GM23248 (cell line): Measurements from ENCODE around the gene ACAP1. TPM values are rescaled to one million over a fixed set of nuclear protein-coding genes. Genes with fewer than 3 reads are reported as not detected.

Source experiments
- DNase-seq: peaks from one replicate; pipeline ENCODE4 v3.0.0-alpha.2; 2015
- H2AFZ ChIP-seq: fragments of 200-600 bp; sonication (generic); 2 replicates; pipeline ENCODE4 v1.6.1; 2016; ENCODE audit warnings: antibody characterized with exemption
- H3F3A ChIP-seq: fragments of 200-600 bp; sonication (generic); 2 replicates; pipeline ENCODE4 v1.6.1; 2016; ENCODE audit warnings: mild to moderate bottlenecking, antibody characterized with exemption, mixed run types; ENCODE audit not compliant: insufficient read depth
- H3K27ac ChIP-seq: fragments of 200-600 bp; sonication (generic); 2 replicates; pipeline ENCODE4 v1.5.1; 2016; ENCODE audit warnings: mild to moderate bottlenecking
- H3K27me3 ChIP-seq: fragments of 200-600 bp; sonication (generic); replicated peaks from 2 replicates; pipeline ENCODE4 v1.6.1; 2016; ENCODE audit warnings: mild to moderate bottlenecking; ENCODE audit not compliant: insufficient read depth
- H3K36me3 ChIP-seq: fragments of 200-600 bp; sonication (generic); 2 replicates; pipeline ENCODE4 v1.6.1; 2016; ENCODE audit warnings: low read depth, mild to moderate bottlenecking
- H3K4me1 ChIP-seq: fragments of 200-600 bp; sonication (generic); 2 replicates; pipeline ENCODE4 v1.6.1; 2016; ENCODE audit warnings: mild to moderate bottlenecking; ENCODE audit not compliant: insufficient read depth
- H3K4me2 ChIP-seq: fragments of 200-600 bp; sonication (generic); one replicate; pipeline ENCODE4 v1.6.1; 2016; ENCODE audit warnings: mild to moderate bottlenecking; ENCODE audit not compliant: unreplicated experiment
- H3K4me3 ChIP-seq: fragments of 200-600 bp; sonication (generic); 2 replicates; pipeline ENCODE4 v1.5.1; 2016; ENCODE audit warnings: mild to moderate bottlenecking
- H3K79me2 ChIP-seq: fragments of 200-600 bp; sonication (generic); 2 replicates; pipeline ENCODE4 v1.6.1; 2016; ENCODE audit warnings: mild to moderate bottlenecking; ENCODE audit not compliant: insufficient read depth
- H3K9ac ChIP-seq: fragments of 200-600 bp; sonication (generic); 2 replicates; pipeline ENCODE4 v1.6.1; 2016; ENCODE audit warnings: mild to moderate bottlenecking
- H3K9me2 ChIP-seq: fragments of 200-600 bp; sonication (generic); 2 replicates; pipeline ENCODE4 v1.6.1; 2016; ENCODE audit warnings: mixed run types, mild to moderate bottlenecking, moderate library complexity; ENCODE audit not compliant: insufficient read depth
- H3K9me3 ChIP-seq: fragments of 200-600 bp; sonication (generic); one replicate; pipeline ENCODE4 v1.6.1; 2017; ENCODE audit warnings: low read depth
- H4K20me1 ChIP-seq: fragments of 200-600 bp; sonication (generic); 2 replicates; pipeline ENCODE4 v1.6.0; 2016; ENCODE audit not compliant: insufficient read depth
- EZH2 ChIP-seq: fragments of 200-600 bp; sonication (generic); IDR thresholded peaks from 2 replicates; pipeline ENCODE4 v1.6.1; 2018; ENCODE audit warnings: antibody characterized with exemption, mild to moderate bottlenecking; ENCODE audit not compliant: insufficient read depth, poor library complexity, severe bottlenecking
- EZH2phosphoT487 ChIP-seq: fragments of 200-600 bp; sonication (generic); IDR thresholded peaks from 2 replicates; pipeline ENCODE4 v1.6.1; 2018; ENCODE audit warnings: antibody characterized with exemption, moderate library complexity, mild to moderate bottlenecking, low read depth; ENCODE audit not compliant: insufficient read depth
- WGBS, 2 experiments: methylation state at CpG; one replicate each; pipeline ENCODE4 v1.1.6; 2015 to 2017; ENCODE audit warnings: low lambda C conversion rate in 2 of 2, low coverage in 1 of 2; ENCODE audit errors: missing lambda C conversion rate in 2 of 2; 5-methylcytosine and 5-hydroxymethylcytosine counted together
- in situ Hi-C: fragments of 300-500 bp; cut with MboI; formaldehyde crosslinking; loops from 2 replicates; pipeline ENCODE4 v1.15.0; 2020
- polyA plus RNA-seq: library from polyadenylated mRNA; unstranded; fragments of >200 nt; fragmentation: Nextera tagmentation; extraction: Ambion mirVana; gene quantifications from 2 replicates; pipeline ENCODE4 v1.2.1, GENCODE V29; 2016
- total RNA-seq: library from RNA; depleted of rRNA; stranded (reverse); fragments of >200 nt; shearing (Covaris generic); gene quantifications from 2 replicates; pipeline ENCODE4 v1.2.3, GENCODE V29; 2014

ACAP1 gene
- total and polyA plus RNA-seq, 2 experiments from 2014 or later, result 4.4 to 15.7 TPM

- Histone ChIP-seq H3K4me2 (no peak overlapping the region), H3K4me1 (peaks cover 6% of the 10 kb centered on the region), H3K4me3 (no peak overlapping the region), H3K27me3 (no peaks in the 10 kb centered on the region), H2AFZ (no peak overlapping the region), H3F3A (no peaks in the 10 kb centered on the region), H3K79me2 (no peaks in the 10 kb centered on the region), H4K20me1 (no peaks in the 10 kb centered on the region), H3K9me2 (no peaks in the 10 kb centered on the region), H3K27ac (no peak overlapping the region), H3K36me3 (peaks cover 4% of the 10 kb centered on the region; the same call in 1 of the 2 replicates), H3K9me3 (no peaks in the 10 kb centered on the region), H3K9ac (no peak overlapping the region)
- in situ Hi-C loops, result no loop called here
- 82 to 87% methylated on average over 23 of the region's 23 CpGs for WGBS, 2 experiments
- TF ChIP-seq EZH2, result no peak
- no peak for TF ChIP-seq EZH2phosphoT487
- DNase-seq, result no peak
Measured at GRCh38 chr17:7384489-7385081, 48.3 kb downstream of the ACAP1 start.

GRCh38 chr17:7388856-7389255, 52.5 kb downstream of the ACAP1 start:
- Histone ChIP-seq H3K9me3 (no peaks in the 10 kb centered on the region), H3K79me2 (peaks cover 19% of the 10 kb centered on the region), H2AFZ (no peak overlapping the region), H3K4me2 (no peak overlapping the region), H3K27me3 (no peaks in the 10 kb centered on the region), H3K9ac (no peak overlapping the region), H4K20me1 (no peaks in the 10 kb centered on the region), H3F3A (no peaks in the 10 kb centered on the region), H3K36me3 (peaks cover 4% of the 10 kb centered on the region; the same call in 1 of the 2 replicates), H3K4me1 (no peaks in the 10 kb centered on the region), H3K9me2 (no peaks in the 10 kb centered on the region), H3K27ac (no peak overlapping the region), H3K4me3 (no peak overlapping the region)
- DNase-seq, result no peak
- in situ Hi-C loops, result no loop called here
- TF ChIP-seq EZH2phosphoT487, result no peak
- no peak for TF ChIP-seq EZH2
- 94 to 97% methylated on average over 10 of the region's 10 CpGs for WGBS, 2 experiments

GRCh38 chr17:7389924-7390910, 53.9 kb downstream of the ACAP1 start:
- H3K27me3 ChIP-seq, result no peaks in the 10 kb centered on the region
- no peak overlapping the region for H3K4me3 ChIP-seq
- no peak for DNase-seq
- H3K36me3 ChIP-seq, result peaks cover 4% of the 10 kb centered on the region; the same call in 1 of the 2 replicates
- peaks cover 22% of the 10 kb centered on the region for H3K79me2 ChIP-seq
- H4K20me1 ChIP-seq, result no peaks in the 10 kb centered on the region
- H3K4me2 ChIP-seq, result no peak overlapping the region
- H3K9ac ChIP-seq, result no peak overlapping the region
- no peak overlapping the region for H2AFZ ChIP-seq
- no peak overlapping the region for H3K27ac ChIP-seq
- no peaks in the 10 kb centered on the region for H3K9me2 ChIP-seq
- 83 to 92% methylated on average over 17 to 19 of the region's 19 CpGs for WGBS, 2 experiments
- H3K9me3 ChIP-seq, result no peaks in the 10 kb centered on the region
- peaks cover 3% of the 10 kb centered on the region; the same call in 1 of the 2 replicates for H3K4me1 ChIP-seq
- in situ Hi-C loops, result no loop called here
- no peaks in the 10 kb centered on the region for H3F3A ChIP-seq
- no peak for TF ChIP-seq EZH2
- no peak for TF ChIP-seq EZH2phosphoT487

GRCh38 chr17:7391307-7391706, 55.0 kb downstream of the ACAP1 start:
- H3K9me2 ChIP-seq, result no peaks in the 10 kb centered on the region
- TF ChIP-seq EZH2 (no peak), EZH2phosphoT487 (no peak)
- H4K20me1 ChIP-seq, result no peaks in the 10 kb centered on the region
- no peak overlapping the region for H3K4me2 ChIP-seq
- no peaks in the 10 kb centered on the region for H3K9me3 ChIP-seq
- no peak overlapping the region for H2AFZ ChIP-seq
- no peak overlapping the region for H3K4me3 ChIP-seq
- WGBS, 2 experiments, result 89 to 96% methylated on average over 2 of the region's 2 CpGs
- peaks cover 4% of the 10 kb centered on the region; the same call in 1 of the 2 replicates for H3K4me1 ChIP-seq
- DNase-seq, result no peak
- H3K27me3 ChIP-seq, result no peaks in the 10 kb centered on the region
- peaks cover 4% of the 10 kb centered on the region; the same call in 1 of the 2 replicates for H3K36me3 ChIP-seq
- H3K9ac ChIP-seq, result no peak overlapping the region
- peaks cover 22% of the 10 kb centered on the region for H3K79me2 ChIP-seq
- no peak overlapping the region for H3K27ac ChIP-seq
- H3F3A ChIP-seq, result 0 out of 2 replicates have a peak, but pooled peaks cover 6% of the 10 kb centered on the region
- in situ Hi-C loops, result no loop called here
